ENCODE results near the gene ST3GAL4. TPM values are rescaled to one million over a fixed set of nuclear protein-coding genes. Genes with fewer than 3 reads are reported as not detected.
A peak's percentile ranks its signal among the peaks of the same experiment; 100 is the strongest.

The ST3GAL4 gene
- total and polyA plus RNA-seq, 2 of the 8 experiments (the other 6 are each of a cell fraction or from before 2014, with no cell fraction given), result 15.6 to 20.0 TPM

GRCh38 chr11:126413426-126413825, 57.9 kb downstream of the ST3GAL4 start:
- ChIA-PET CTCF (ENCODE audit: partially characterized antibody) (interaction anchor here (0.8 to 3.4 kb wide), 2 partner anchors 9 to 26 kb away, joined by 3 to 20 read pairs; no protein-coding TSS in a partner anchor), POLR2A (ENCODE audit: partially characterized antibody) (interaction anchor here (0.9 kb wide), 1 partner anchor 138 kb away, joined by 3 read pairs; no protein-coding TSS in a partner anchor)
- no peaks in the 10 kb centered on the region for H3K9me3 ChIP-seq (ENCODE audit: insufficient read depth in 2 of 2, low read depth in 1 of 2, low read length in 1 of 2)
- H3K23ac ChIP-seq (ENCODE audit: insufficient read length), result no peak overlapping the region
- no peaks in the 10 kb centered on the region for H3K79me2 ChIP-seq (ENCODE audit: control insufficient read depth in 1 of 2, insufficient read depth in 2 of 2, low read length in 2 of 2)
- H3K56ac ChIP-seq (replicated peaks; ENCODE audit: insufficient read length, low read depth, low read length), result no peak overlapping the region
- FAIRE-seq (no peak), DNase-seq (ENCODE audit: low read depth in 1 of 2, low spot score in 2 of 2) (no peak)
- no peaks in the 10 kb centered on the region for H3K79me1 ChIP-seq (ENCODE audit: low read depth, low read length)
- H3K4me3 ChIP-seq (ENCODE audit: extremely low read depth in 1 of 4, insufficient read depth in 2 of 4, low read depth in 3 of 4, low read length in 4 of 4), result no peak overlapping the region
- H4K5ac ChIP-seq (ENCODE audit: insufficient read length, low read depth, low read length), result no peak overlapping the region
- H2BK12ac ChIP-seq (ENCODE audit: low read depth, low read length), result no peak overlapping the region
- no peak overlapping the region for H2AK5ac ChIP-seq (ENCODE audit: low read depth, low read length)
- no peak overlapping the region for H4K91ac ChIP-seq (replicated peaks; ENCODE audit: insufficient read length, low read length)
- H3K14ac ChIP-seq (ENCODE audit: insufficient read length), result no peak overlapping the region
- no peak overlapping the region for H3K4ac ChIP-seq (replicated peaks; ENCODE audit: insufficient read length, low read depth, low read length)
- H3K9ac ChIP-seq (replicated peaks in 1 of 4; ENCODE audit: extremely low read depth in 1 of 4, low read depth in 3 of 4, low read length in 3 of 4), result no peak overlapping the region
- H3K27ac ChIP-seq (ENCODE audit: low read depth, low read length), result no peak overlapping the region
- no peak overlapping the region for H2BK20ac ChIP-seq (ENCODE audit: low read length)
- H3K4me1 ChIP-seq (replicated peaks in 1 of 4; ENCODE audit: control insufficient read depth in 3 of 4, insufficient read depth in 4 of 4, low read length in 3 of 4), result no peaks in the 10 kb centered on the region; a peak in 1 of 7 replicates
- H4K8ac ChIP-seq (ENCODE audit: extremely low read depth, insufficient read depth, low read length), result peak overlapping the region; percentile 48; the same call in 1 of the 2 replicates
- no peak overlapping the region for H2BK120ac ChIP-seq (replicated peaks; ENCODE audit: low read depth, low read length)
- no peak overlapping the region for H2BK15ac ChIP-seq (ENCODE audit: low read length)
- no peak overlapping the region for H2AFZ ChIP-seq (ENCODE audit: low read length)
- no peaks in the 10 kb centered on the region for H4K20me1 ChIP-seq (replicated peaks in 1 of 2; ENCODE audit: control insufficient read depth in 1 of 2, insufficient read depth in 2 of 2, low read length in 2 of 2)
- peaks cover 0 to 3% (median 0%) of the 10 kb centered on the region in 4 experiments; a peak in 1 of 8 replicates for H3K36me3 ChIP-seq (ENCODE audit: control insufficient read depth in 2 of 4, insufficient read depth in 4 of 4, low read length in 3 of 4)
- no peaks in the 10 kb centered on the region; the same call in 1 of the 2 replicates for H3K23me2 ChIP-seq (ENCODE audit: low read depth, low read length)
- peaks cover 0 to 5% (median 0%) of the 10 kb centered on the region in 4 experiments; a peak in 3 of 7 replicates for H3K27me3 ChIP-seq (replicated peaks in 1 of 4; ENCODE audit: control insufficient read depth in 3 of 4, extremely low read depth in 1 of 4, insufficient read depth in 3 of 4, low read length in 3 of 4)
- WGBS, 2 experiments (ENCODE audit: extremely low coverage in 1 of 2, insufficient coverage in 1 of 2, insufficient read length in 1 of 2, insufficient replicate concordance in 2 of 2, low coverage in 1 of 2, low lambda C conversion rate in 2 of 2, missing lambda C conversion rate in 1 of 2), result 89% methylated on average over 11 of the region's 11 CpGs; no CpG with 5 or more reads in 1 of the 2 experiments
- H3K18ac ChIP-seq (ENCODE audit: extremely low read depth, low read length), result no peak overlapping the region
- no peak overlapping the region for H2BK5ac ChIP-seq (ENCODE audit: low read depth, low read length)
- no peak overlapping the region for H3K4me2 ChIP-seq (ENCODE audit: insufficient read depth in 1 of 2, low read depth in 2 of 2, low read length in 2 of 2)
- TF ChIP-seq SAP30 (IDR thresholded peaks at IDR 0.05; ENCODE audit: insufficient read depth, insufficient replicate concordance, low read length) (no peak), EGR1 (IDR thresholded peaks at IDR 0.05; ENCODE audit: borderline replicate concordance, low read depth, low read length) (no peak), BCL11A (IDR thresholded peaks at IDR 0.05; ENCODE audit: low read depth in 2 of 2, low read length in 2 of 2) (no peak), EZH2 (IDR thresholded peaks at IDR 0.05; ENCODE audit: low read depth, low read length, severe bottlenecking) (no peak), KDM5A (IDR thresholded peaks at IDR 0.05; ENCODE audit: low read length) (no peak), CBX8 (IDR thresholded peaks at IDR 0.05; ENCODE audit: borderline replicate concordance, low read depth, low read length) (no peak), RBBP5 (IDR thresholded peaks at IDR 0.05; ENCODE audit: borderline replicate concordance, low read depth, low read length) (no peak), KDM1A (IDR thresholded peaks at IDR 0.05; ENCODE audit: borderline replicate concordance, low read length) (no peak), YY1 (IDR thresholded peaks at IDR 0.05; ENCODE audit: low read depth, low read length) (no peak)
- TF ChIP-seq, protein P1, sequence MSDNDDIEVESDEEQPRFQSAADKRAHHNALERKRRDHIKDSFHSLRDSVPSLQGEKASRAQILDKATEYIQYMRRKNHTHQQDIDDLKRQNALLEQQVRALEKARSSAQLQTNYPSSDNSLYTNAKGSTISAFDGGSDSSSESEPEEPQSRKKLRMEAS (IDR thresholded peaks at IDR 0.05), result no peak
- TF ChIP-seq, protein P2, sequence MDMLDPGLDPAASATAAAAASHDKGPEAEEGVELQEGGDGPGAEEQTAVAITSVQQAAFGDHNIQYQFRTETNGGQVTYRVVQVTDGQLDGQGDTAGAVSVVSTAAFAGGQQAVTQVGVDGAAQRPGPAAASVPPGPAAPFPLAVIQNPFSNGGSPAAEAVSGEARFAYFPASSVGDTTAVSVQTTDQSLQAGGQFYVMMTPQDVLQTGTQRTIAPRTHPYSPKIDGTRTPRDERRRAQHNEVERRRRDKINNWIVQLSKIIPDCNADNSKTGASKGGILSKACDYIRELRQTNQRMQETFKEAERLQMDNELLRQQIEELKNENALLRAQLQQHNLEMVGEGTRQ (IDR thresholded peaks at IDR 0.05; ENCODE audit: low read length), result no peak
